Measurements from ENCODE around the gene PTPN1. TPM values are rescaled to one million over a fixed set of nuclear protein-coding genes. Genes with fewer than 3 reads are reported as not detected.

The PTPN1 gene
- total RNA-seq, 4 donors from 2014 or later, result 21.8 to 46.8 (median 44.4) TPM

DNA sequence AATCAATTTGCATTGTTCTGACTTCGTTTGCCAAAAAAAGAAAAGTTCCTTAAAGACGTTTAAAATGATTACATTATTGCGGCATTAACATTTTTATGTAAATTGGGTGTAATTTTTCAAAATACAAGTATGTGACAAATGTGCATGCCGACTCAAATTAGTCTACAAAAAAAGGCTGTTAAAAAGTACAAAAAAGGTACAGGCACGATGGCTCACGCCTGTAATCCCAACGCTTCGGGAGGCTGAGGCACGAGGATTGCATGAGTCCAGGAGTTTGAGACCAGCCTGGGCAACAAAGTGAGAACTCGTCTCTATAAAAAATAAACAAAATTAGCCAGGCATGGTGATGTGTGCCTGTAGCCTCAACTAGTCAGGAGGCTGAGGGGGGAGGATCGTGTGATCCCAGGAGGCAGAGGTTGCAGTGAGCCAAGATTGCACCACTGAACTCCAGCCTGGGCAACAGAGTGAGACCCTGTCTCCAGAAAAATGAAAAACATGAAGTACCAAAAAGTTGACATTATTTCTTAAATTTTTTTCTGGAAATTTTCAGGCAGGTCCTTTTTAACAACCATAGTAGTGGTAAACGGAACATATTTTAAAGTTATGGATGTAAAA is 90.2 kb downstream of the PTPN1 start:
- H3K36me3 ChIP-seq, result no peaks in the 10 kb centered on the region
- H3K4me1 ChIP-seq, result peaks cover 3 to 6% of the 10 kb centered on the region in 2 donors
- TF ChIP-seq, protein P1, sequence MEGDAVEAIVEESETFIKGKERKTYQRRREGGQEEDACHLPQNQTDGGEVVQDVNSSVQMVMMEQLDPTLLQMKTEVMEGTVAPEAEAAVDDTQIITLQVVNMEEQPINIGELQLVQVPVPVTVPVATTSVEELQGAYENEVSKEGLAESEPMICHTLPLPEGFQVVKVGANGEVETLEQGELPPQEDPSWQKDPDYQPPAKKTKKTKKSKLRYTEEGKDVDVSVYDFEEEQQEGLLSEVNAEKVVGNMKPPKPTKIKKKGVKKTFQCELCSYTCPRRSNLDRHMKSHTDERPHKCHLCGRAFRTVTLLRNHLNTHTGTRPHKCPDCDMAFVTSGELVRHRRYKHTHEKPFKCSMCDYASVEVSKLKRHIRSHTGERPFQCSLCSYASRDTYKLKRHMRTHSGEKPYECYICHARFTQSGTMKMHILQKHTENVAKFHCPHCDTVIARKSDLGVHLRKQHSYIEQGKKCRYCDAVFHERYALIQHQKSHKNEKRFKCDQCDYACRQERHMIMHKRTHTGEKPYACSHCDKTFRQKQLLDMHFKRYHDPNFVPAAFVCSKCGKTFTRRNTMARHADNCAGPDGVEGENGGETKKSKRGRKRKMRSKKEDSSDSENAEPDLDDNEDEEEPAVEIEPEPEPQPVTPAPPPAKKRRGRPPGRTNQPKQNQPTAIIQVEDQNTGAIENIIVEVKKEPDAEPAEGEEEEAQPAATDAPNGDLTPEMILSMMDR (IDR thresholded peaks at IDR 0.05 in 4 of 5, conservative IDR thresholded peaks at IDR 0.05 in 1 of 5), result no peak
- no peak for TF ChIP-seq POLR2A (IDR thresholded peaks at IDR 0.05)
- no peaks in the 10 kb centered on the region for H3K9me3 ChIP-seq
- ATAC-seq (no peak), DNase-seq (no peak)
- H3K4me3 ChIP-seq, result no peak overlapping the region
- peaks cover 19 to 45% (median 35%) of the 10 kb centered on the region in 3 donors for H3K27me3 ChIP-seq
- in situ Hi-C loops (cut with MboI; ENCODE audit: low sequenced_read_pairs in 4 of 4) (no loop called here), intact Hi-C loops (cut with DNase I; ENCODE audit: low total_unique reads) (no loop called here)
- no peak overlapping the region for H3K27ac ChIP-seq

- intact Hi-C loops (cut with DNase I; ENCODE audit: low total_unique reads), result no loop called here
Measured at GRCh38 chr20:50601511-50602431, 91.6 kb downstream of the PTPN1 start.

DNA sequence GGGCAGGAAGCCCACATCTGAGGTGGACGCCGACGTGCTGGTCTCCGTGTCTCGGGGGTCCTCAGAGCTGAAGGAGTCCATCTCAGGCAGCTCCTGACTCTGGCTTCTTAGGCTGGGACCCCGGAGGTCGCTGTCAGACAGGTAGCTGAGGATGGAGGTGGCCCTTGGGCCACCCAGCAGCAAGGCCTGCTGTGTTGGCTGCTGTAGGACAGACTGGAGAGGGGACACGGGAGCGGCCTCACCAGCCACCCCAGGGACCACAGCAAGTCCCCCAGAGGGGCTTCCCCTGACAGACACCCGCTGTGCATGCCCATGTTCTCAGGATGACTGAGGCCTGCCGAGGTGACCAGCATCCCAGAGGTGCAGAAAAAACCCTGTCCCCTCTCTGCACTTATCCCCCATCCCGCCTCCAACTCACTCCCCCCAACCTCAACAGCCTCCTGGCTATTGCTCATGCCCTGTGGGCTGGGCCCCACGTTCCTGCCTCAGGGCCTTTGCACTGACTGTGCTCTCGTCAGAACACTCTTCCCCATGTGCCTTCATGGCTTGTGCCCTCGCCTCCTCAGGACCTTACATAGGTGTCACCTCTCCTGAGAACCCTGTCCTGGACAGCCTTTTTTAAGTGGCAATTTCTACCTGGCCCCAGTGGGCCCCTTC is 92.4 kb downstream of the PTPN1 start:
- ATAC-seq (no peak), DNase-seq (no peak)
- Histone ChIP-seq H3K4me1 (peaks cover 0 to 6% of the 10 kb centered on the region in 2 donors), H3K36me3 (no peaks in the 10 kb centered on the region), H3K27ac (no peak overlapping the region), H3K4me3 (no peak overlapping the region), H3K27me3 (peaks cover 11 to 36% (median 35%) of the 10 kb centered on the region in 3 donors), H3K9me3 (no peaks in the 10 kb centered on the region)
- TF ChIP-seq POLR2A (IDR thresholded peaks at IDR 0.05), result no peak
- TF ChIP-seq, protein P1 (IDR thresholded peaks at IDR 0.05 in 4 of 5, conservative IDR thresholded peaks at IDR 0.05 in 1 of 5), result no peak
- intact Hi-C loops (cut with DNase I; ENCODE audit: low total_unique reads) (no loop called here), in situ Hi-C loops (cut with MboI; ENCODE audit: low sequenced_read_pairs in 4 of 4) (no loop called here)

More at GRCh38 chr20:50601511-50602431, 91.6 kb downstream of the PTPN1 start:
- Histone ChIP-seq H3K27ac (no peak overlapping the region), H3K4me3 (no peak overlapping the region), H3K4me1 (peaks cover 0 to 6% of the 10 kb centered on the region in 2 donors), H3K36me3 (no peaks in the 10 kb centered on the region), H3K27me3 (peaks cover 18 to 43% (median 35%) of the 10 kb centered on the region in 3 donors), H3K9me3 (no peaks in the 10 kb centered on the region)
- DNase-seq (no peak), ATAC-seq (no peak)
- in situ Hi-C loops (cut with MboI; ENCODE audit: low sequenced_read_pairs in 4 of 4), result no loop called here
- no peak for TF ChIP-seq POLR2A (IDR thresholded peaks at IDR 0.05)

DNA sequence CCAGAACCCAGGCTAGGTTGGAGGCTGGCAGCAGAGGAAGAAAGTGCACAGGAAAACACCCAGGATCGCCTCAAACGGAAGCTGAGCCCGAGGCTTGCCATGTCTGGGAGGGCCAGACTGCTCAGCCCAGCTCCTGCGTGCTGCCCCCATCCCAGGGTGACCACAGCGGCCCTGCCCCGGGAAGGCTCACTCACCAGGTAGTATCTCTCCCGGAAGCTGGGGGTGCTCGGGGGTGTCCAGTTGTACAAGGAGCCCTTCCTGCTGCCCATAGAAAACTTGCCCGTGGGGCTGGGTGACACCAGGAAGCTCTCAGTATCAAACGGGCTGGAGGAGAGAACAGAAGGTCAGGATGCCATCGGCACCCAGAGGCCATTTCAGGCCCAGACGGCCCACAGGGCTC is 94.3 kb downstream of the PTPN1 start:
- intact Hi-C loops (cut with DNase I; ENCODE audit: low total_unique reads) (no loop called here), in situ Hi-C loops (cut with MboI; ENCODE audit: low sequenced_read_pairs in 4 of 4) (no loop called here)
- ATAC-seq (no peak), DNase-seq (no peak)
- no peak overlapping the region for H3K4me3 ChIP-seq
- H3K27me3 ChIP-seq, result peaks cover 0 to 18% (median 17%) of the 10 kb centered on the region in 3 donors
- H3K9me3 ChIP-seq, result no peaks in the 10 kb centered on the region
- peaks cover 0 to 2% of the 10 kb centered on the region in 2 donors for H3K4me1 ChIP-seq
- TF ChIP-seq POLR2A (IDR thresholded peaks at IDR 0.05), result no peak
- TF ChIP-seq, protein P1 (IDR thresholded peaks at IDR 0.05 in 4 of 5, conservative IDR thresholded peaks at IDR 0.05 in 1 of 5), result no peak
- H3K27ac ChIP-seq, result no peak overlapping the region
- H3K36me3 ChIP-seq, result no peaks in the 10 kb centered on the region

- Histone ChIP-seq H3K4me3 (no peak overlapping the region), H3K36me3 (no peaks in the 10 kb centered on the region), H3K27me3 (peaks cover 0 to 15% (median 10%) of the 10 kb centered on the region in 3 donors), H3K27ac (no peak overlapping the region), H3K4me1 (no peaks in the 10 kb centered on the region), H3K9me3 (no peaks in the 10 kb centered on the region)
- intact Hi-C loops (cut with DNase I; ENCODE audit: low total_unique reads), result no loop called here
- ATAC-seq, result no peak
- in situ Hi-C loops (cut with MboI; ENCODE audit: low sequenced_read_pairs in 4 of 4), result no loop called here
- DNase-seq, result no peak
- no peak for TF ChIP-seq POLR2A (IDR thresholded peaks at IDR 0.05)
- TF ChIP-seq, protein P1 (IDR thresholded peaks at IDR 0.05 in 4 of 5, conservative IDR thresholded peaks at IDR 0.05 in 1 of 5), result no peak
Measured at GRCh38 chr20:50605136-50605535, 95.0 kb downstream of the PTPN1 start.

Data from gastrocnemius medialis (tissue), 4 donors.